Loucy (cell line): ENCODE data around the gene RCAN2.

Source experiments
- H2AFZ ChIP-seq: fragments of 200-600 bp; sonication (generic); 2 replicates; pipeline ENCODE4 v1.6.0; 2016; ENCODE audit warnings: antibody characterized with exemption, mild to moderate bottlenecking, low read length, moderate library complexity
- H3F3A ChIP-seq: fragments of 200-600 bp; 2 replicates; pipeline ENCODE4 v1.6.0; 2016; ENCODE audit warnings: antibody characterized with exemption, low read depth, mild to moderate bottlenecking
- H3K27me3 ChIP-seq: fragments of 200-600 bp; sonication (generic); 2 replicates; pipeline ENCODE4 v1.6.1; 2014; ENCODE audit warnings: low read length, mild to moderate bottlenecking; ENCODE audit not compliant: insufficient read depth, poor library complexity, severe bottlenecking
- H3K36me3 ChIP-seq: fragments of 200-600 bp; sonication (generic); 2 replicates; pipeline ENCODE4 v1.6.1; 2016; ENCODE audit warnings: low read length; ENCODE audit not compliant: insufficient read depth
- H3K4me1 ChIP-seq: fragments of 200-600 bp; sonication (generic); 2 replicates; pipeline ENCODE4 v1.5.1; 2014; ENCODE audit warnings: low read length, mild to moderate bottlenecking; ENCODE audit not compliant: insufficient read depth, poor library complexity, severe bottlenecking
- H3K4me2 ChIP-seq: fragments of 200-600 bp; sonication (generic); 2 replicates; pipeline ENCODE4 v1.6.0; 2014; ENCODE audit warnings: antibody characterized with exemption, low read length, low read depth, mild to moderate bottlenecking; ENCODE audit not compliant: poor library complexity, severe bottlenecking
- H3K4me3 ChIP-seq: fragments of 200-600 bp; sonication (generic); 2 replicates; pipeline ENCODE4 v1.5.1; 2014; ENCODE audit warnings: low read length, mild to moderate bottlenecking, mixed read lengths; ENCODE audit not compliant: poor library complexity, severe bottlenecking
- H3K79me2 ChIP-seq: fragments of 200-600 bp; sonication (generic); 2 replicates; pipeline ENCODE4 v1.6.1; 2014; ENCODE audit warnings: low read length; ENCODE audit not compliant: insufficient read depth
- H3K9ac ChIP-seq: fragments of 200-600 bp; sonication (generic); 2 replicates; pipeline ENCODE4 v1.6.0; 2014; ENCODE audit warnings: mild to moderate bottlenecking, low read depth, low read length, moderate library complexity; ENCODE audit not compliant: poor library complexity, severe bottlenecking
- H3K9me2 ChIP-seq: fragments of 200-600 bp; sonication (generic); replicated peaks from 2 replicates; pipeline ENCODE4 v1.6.1; 2016; ENCODE audit warnings: low read depth, low read length, mixed read lengths
- H3K9me3 ChIP-seq: fragments of 200-600 bp; sonication (generic); 2 replicates; pipeline ENCODE4 v1.6.1; 2014; ENCODE audit warnings: mild to moderate bottlenecking, antibody characterized with exemption, low read length, low read depth; ENCODE audit not compliant: insufficient read depth
- H4K20me1 ChIP-seq: fragments of 200-600 bp; sonication (generic); 2 replicates; pipeline ENCODE4 v1.6.0; 2014; ENCODE audit warnings: antibody characterized with exemption, low read length, mild to moderate bottlenecking; ENCODE audit not compliant: insufficient read depth, poor library complexity, severe bottlenecking
- CTCF ChIP-seq: fragments of 200-600 bp; sonication (generic); conservative IDR thresholded peaks from 2 replicates; pipeline ENCODE4 v1.5.1; 2014; ENCODE audit warnings: mild to moderate bottlenecking, antibody characterized with exemption, low read length
- EZH2phosphoT487 ChIP-seq: fragments of 200-600 bp; IDR thresholded peaks from 2 replicates; pipeline ENCODE4 v1.6.1; 2018; ENCODE audit warnings: antibody characterized with exemption, mild to moderate bottlenecking, moderate library complexity, borderline replicate concordance

The RCAN2 gene

GRCh38 chr6:46440141-46440540 lies 51.1 kb downstream of the RCAN2 start:
- H3K9me3 ChIP-seq, result no peaks in the 10 kb centered on the region
- H3K4me2 ChIP-seq, result no peak overlapping the region
- no peaks in the 10 kb centered on the region for H3K9me2 ChIP-seq
- H2AFZ ChIP-seq, result no peak overlapping the region
- H3K36me3 ChIP-seq, result no peaks in the 10 kb centered on the region
- H3K27me3 ChIP-seq, result no peaks in the 10 kb centered on the region
- no peaks in the 10 kb centered on the region for H4K20me1 ChIP-seq
- no peaks in the 10 kb centered on the region for H3F3A ChIP-seq
- no peaks in the 10 kb centered on the region for H3K79me2 ChIP-seq
- H3K9ac ChIP-seq, result no peak overlapping the region
- H3K4me1 ChIP-seq, result no peaks in the 10 kb centered on the region
- H3K4me3 ChIP-seq, result no peak overlapping the region
- no peak for TF ChIP-seq EZH2phosphoT487
- no peak for TF ChIP-seq CTCF

GRCh38 chr6:46438245-46438644 lies 53.0 kb downstream of the RCAN2 start:
- Histone ChIP-seq H3K4me3 (no peak overlapping the region), H2AFZ (no peak overlapping the region), H3F3A (no peaks in the 10 kb centered on the region), H4K20me1 (no peaks in the 10 kb centered on the region), H3K4me2 (no peak overlapping the region), H3K79me2 (no peaks in the 10 kb centered on the region), H3K9me3 (no peaks in the 10 kb centered on the region), H3K9ac (no peak overlapping the region), H3K36me3 (no peaks in the 10 kb centered on the region), H3K27me3 (no peaks in the 10 kb centered on the region), H3K9me2 (no peaks in the 10 kb centered on the region), H3K4me1 (no peaks in the 10 kb centered on the region)
- TF ChIP-seq EZH2phosphoT487 (no peak), CTCF (no peak)

- H4K20me1 ChIP-seq, result no peaks in the 10 kb centered on the region
- H3K4me1 ChIP-seq, result no peaks in the 10 kb centered on the region
- no peak for TF ChIP-seq CTCF
- no peak for TF ChIP-seq EZH2phosphoT487
- H3K36me3 ChIP-seq, result no peaks in the 10 kb centered on the region
- no peak overlapping the region for H2AFZ ChIP-seq
- no peaks in the 10 kb centered on the region for H3K79me2 ChIP-seq
- no peak overlapping the region for H3K9ac ChIP-seq
- no peaks in the 10 kb centered on the region for H3F3A ChIP-seq
- no peak overlapping the region for H3K4me3 ChIP-seq
- no peaks in the 10 kb centered on the region for H3K9me2 ChIP-seq
- H3K27me3 ChIP-seq, result no peaks in the 10 kb centered on the region
- H3K9me3 ChIP-seq, result no peaks in the 10 kb centered on the region
- no peak overlapping the region for H3K4me2 ChIP-seq
These were observed 53.5 kb downstream of the RCAN2 start for GRCh38 chr6:46437671-46438221.
